ENCODE data around the gene ZNF700.
"Not testable (repeated sequence)": the region's sequence is repeated elsewhere in the genome, so short reads cannot be mapped to it uniquely, and the experiment has no call there.

Gene ZNF700

DNA sequence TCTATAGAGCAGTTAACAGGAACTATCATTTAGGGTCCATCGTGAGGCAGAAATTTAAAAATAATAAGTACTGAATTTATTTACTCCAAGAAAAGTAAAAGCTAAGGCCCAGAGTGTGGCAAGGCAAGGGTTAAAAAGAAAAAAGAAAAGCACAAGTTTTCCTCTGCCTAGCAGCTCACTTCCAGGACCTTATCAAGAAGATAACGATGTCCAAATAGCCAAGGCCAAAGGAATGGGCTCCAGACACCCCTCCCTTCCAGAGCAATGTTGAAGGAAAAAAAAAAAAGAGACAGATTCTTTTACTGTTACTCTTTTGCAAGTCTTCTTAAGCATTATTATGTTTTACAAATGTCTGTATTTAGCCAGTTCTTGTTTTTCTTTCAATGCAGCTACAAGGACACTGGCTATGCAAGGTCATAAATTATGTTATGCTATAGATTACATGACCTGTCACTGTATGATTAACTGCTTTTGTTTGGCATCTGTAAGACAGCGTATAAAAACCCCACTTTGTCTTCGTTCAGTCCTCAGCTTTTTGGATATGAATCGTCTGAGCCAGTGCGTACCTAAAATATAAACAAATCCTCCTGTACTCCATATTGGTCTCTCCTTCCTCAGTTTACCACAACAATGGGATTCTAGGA is 2.9 kb upstream of the ZNF700 start:
- H3K4me3 ChIP-seq (ENCODE audit: low read length, poor library complexity, severe bottlenecking) = no peak overlapping the region
- no peaks in the 10 kb centered on the region for H3K9me2 ChIP-seq (replicated peaks; ENCODE audit: low read depth, low read length)
- H3K9ac ChIP-seq (ENCODE audit: low read depth, low read length, poor library complexity, severe bottlenecking) = no peak overlapping the region
- H2AFZ ChIP-seq (ENCODE audit: low read length) = no peak overlapping the region
- peaks cover 2% of the 10 kb centered on the region; the same call in 1 of the 2 replicates for H3F3A ChIP-seq (ENCODE audit: low read depth)
- no peaks in the 10 kb centered on the region for H3K36me3 ChIP-seq (ENCODE audit: insufficient read depth, low read length)
- H3K4me1 ChIP-seq (ENCODE audit: insufficient read depth, low read length, poor library complexity, severe bottlenecking) = peaks cover 11% of the 10 kb centered on the region
- no peak overlapping the region for H3K4me2 ChIP-seq (ENCODE audit: low read depth, low read length, poor library complexity, severe bottlenecking)
- H3K9me3 ChIP-seq (ENCODE audit: insufficient read depth, low read depth, low read length) = no peaks in the 10 kb centered on the region
- no peaks in the 10 kb centered on the region for H3K27me3 ChIP-seq (ENCODE audit: insufficient read depth, low read length, poor library complexity, severe bottlenecking)
- H4K20me1 ChIP-seq (ENCODE audit: insufficient read depth, low read length, poor library complexity, severe bottlenecking) = peaks cover 5% of the 10 kb centered on the region
- H3K79me2 ChIP-seq (ENCODE audit: insufficient read depth, low read length) = peaks cover 20% of the 10 kb centered on the region
- TF ChIP-seq EZH2phosphoT487 (IDR thresholded peaks at IDR 0.05; ENCODE audit: borderline replicate concordance) (no peak), CTCF (conservative IDR thresholded peaks at IDR 0.05; ENCODE audit: low read length) (no peak)

- Histone ChIP-seq H3K4me2 (ENCODE audit: low read depth, low read length, poor library complexity, severe bottlenecking) (peak overlapping the region; percentile 79), H3K9ac (ENCODE audit: low read depth, low read length, poor library complexity, severe bottlenecking) (peak overlapping the region; percentile 95), H3K4me3 (ENCODE audit: low read length, poor library complexity, severe bottlenecking) (peak overlapping the region; percentile 94), H3K4me1 (ENCODE audit: insufficient read depth, low read length, poor library complexity, severe bottlenecking) (peaks cover 12% of the 10 kb centered on the region), H2AFZ (ENCODE audit: low read length) (peak overlapping the region; percentile 89), H3K79me2 (ENCODE audit: insufficient read depth, low read length) (peaks cover 54% of the 10 kb centered on the region)
- H3K27me3 ChIP-seq (ENCODE audit: insufficient read depth, low read length, poor library complexity, severe bottlenecking); H4K20me1 ChIP-seq (ENCODE audit: insufficient read depth, low read length, poor library complexity, severe bottlenecking); H3F3A ChIP-seq (ENCODE audit: low read depth); H3K36me3 ChIP-seq (ENCODE audit: insufficient read depth, low read length); H3K9me3 ChIP-seq (ENCODE audit: insufficient read depth, low read depth, low read length); H3K9me2 ChIP-seq (replicated peaks; ENCODE audit: low read depth, low read length): not testable (repeated sequence)
These were observed 812 bp downstream of the ZNF700 start for GRCh38 chr19:11925651-11926187.

DNA sequence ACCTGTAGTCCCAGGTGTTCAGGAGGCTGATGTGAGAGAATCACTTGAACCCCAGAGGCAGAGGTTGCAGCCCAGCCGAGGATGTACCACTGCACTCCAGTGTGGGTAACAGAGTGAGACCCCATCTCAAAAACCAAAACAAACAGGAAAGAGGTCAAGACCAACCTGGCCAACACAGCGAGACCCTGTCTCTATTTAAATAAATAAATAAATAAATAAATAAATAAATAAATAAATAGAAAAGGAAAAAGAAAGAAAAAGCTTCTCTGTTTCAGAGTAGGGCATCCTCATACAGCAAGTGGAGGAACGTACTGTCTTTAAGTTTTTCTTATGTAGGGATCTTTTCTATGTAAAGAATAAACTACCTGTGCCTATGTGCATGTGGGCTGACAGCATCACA is 2.3 kb downstream of the ZNF700 start:
- no peak overlapping the region for H3K9ac ChIP-seq (ENCODE audit: low read depth, low read length, poor library complexity, severe bottlenecking)
- no peaks in the 10 kb centered on the region for H3K27me3 ChIP-seq (ENCODE audit: insufficient read depth, low read length, poor library complexity, severe bottlenecking)
- peaks cover 2% of the 10 kb centered on the region; the same call in 1 of the 2 replicates for H3F3A ChIP-seq (ENCODE audit: low read depth)
- H3K36me3 ChIP-seq (ENCODE audit: insufficient read depth, low read length) = no peaks in the 10 kb centered on the region
- peak overlapping the region; percentile 79 for H3K4me2 ChIP-seq (ENCODE audit: low read depth, low read length, poor library complexity, severe bottlenecking)
- peaks cover 19% of the 10 kb centered on the region for H3K4me1 ChIP-seq (ENCODE audit: insufficient read depth, low read length, poor library complexity, severe bottlenecking)
- H3K4me3 ChIP-seq (ENCODE audit: low read length, poor library complexity, severe bottlenecking) = peak overlapping the region; percentile 94
- H4K20me1 ChIP-seq (ENCODE audit: insufficient read depth, low read length, poor library complexity, severe bottlenecking) = peaks cover 8% of the 10 kb centered on the region
- peaks cover 69% of the 10 kb centered on the region for H3K79me2 ChIP-seq (ENCODE audit: insufficient read depth, low read length)
- no peak overlapping the region for H2AFZ ChIP-seq (ENCODE audit: low read length)
- no peaks in the 10 kb centered on the region for H3K9me3 ChIP-seq (ENCODE audit: insufficient read depth, low read depth, low read length)
- TF ChIP-seq CTCF (conservative IDR thresholded peaks at IDR 0.05; ENCODE audit: low read length) = no peak
- TF ChIP-seq EZH2phosphoT487 (IDR thresholded peaks at IDR 0.05; ENCODE audit: borderline replicate concordance) = no peak
- H3K9me2 ChIP-seq (replicated peaks; ENCODE audit: low read depth, low read length) = no peaks in the 10 kb centered on the region

DNA sequence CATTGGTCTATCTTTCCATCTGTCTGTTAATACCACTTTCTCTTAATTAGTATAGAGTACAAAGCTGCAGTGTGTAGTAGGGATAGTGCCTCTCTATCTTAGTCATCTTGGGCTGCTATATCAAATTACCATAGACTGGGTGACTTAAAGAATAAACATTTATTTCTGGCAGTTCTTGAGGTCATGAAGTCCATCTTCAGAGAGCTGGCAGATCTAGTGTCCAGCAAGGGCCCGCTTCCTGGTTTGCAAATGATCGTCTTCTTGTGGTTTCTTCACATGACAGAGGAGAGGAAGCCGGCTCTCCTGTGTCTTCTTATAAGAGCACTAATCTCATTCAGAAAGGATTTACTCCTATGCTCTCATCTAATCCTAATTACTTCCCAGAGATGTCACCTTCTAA is 6.1 kb downstream of the ZNF700 start:
- TF ChIP-seq CTCF (conservative IDR thresholded peaks at IDR 0.05; ENCODE audit: low read length) (no peak), EZH2phosphoT487 (IDR thresholded peaks at IDR 0.05; ENCODE audit: borderline replicate concordance) (no peak)

More for the DNA sequence above, 6.1 kb downstream of the ZNF700 start:
- Histone ChIP-seq H3K4me3 (ENCODE audit: low read length, poor library complexity, severe bottlenecking) (no peak overlapping the region), H3K9me2 (replicated peaks; ENCODE audit: low read depth, low read length) (no peaks in the 10 kb centered on the region), H4K20me1 (ENCODE audit: insufficient read depth, low read length, poor library complexity, severe bottlenecking) (peaks cover 3% of the 10 kb centered on the region), H3K79me2 (ENCODE audit: insufficient read depth, low read length) (peaks cover 85% of the 10 kb centered on the region), H3K9me3 (ENCODE audit: insufficient read depth, low read depth, low read length) (peaks cover 7% of the 10 kb centered on the region; the same call in 1 of the 2 replicates), H3K4me1 (ENCODE audit: insufficient read depth, low read length, poor library complexity, severe bottlenecking) (peaks cover 17% of the 10 kb centered on the region), H3K9ac (ENCODE audit: low read depth, low read length, poor library complexity, severe bottlenecking) (no peak overlapping the region), H3K27me3 (ENCODE audit: insufficient read depth, low read length, poor library complexity, severe bottlenecking) (no peaks in the 10 kb centered on the region), H3F3A (ENCODE audit: low read depth) (no peaks in the 10 kb centered on the region), H2AFZ (ENCODE audit: low read length) (no peak overlapping the region), H3K4me2 (ENCODE audit: low read depth, low read length, poor library complexity, severe bottlenecking) (peak overlapping the region; percentile 30), H3K36me3 (ENCODE audit: insufficient read depth, low read length) (no peaks in the 10 kb centered on the region)
